Astrocyte (in vitro differentiated cells and primary cell): Measurements from ENCODE around the gene MYO3B. TPM values are rescaled to one million over a fixed set of nuclear protein-coding genes. Genes with fewer than 3 reads are reported as not detected.

Experiments
- DNase-seq: peaks from one replicate; pipeline ENCODE4 v3.0.0-alpha.2; 2010; ENCODE audit warnings: low read depth
- FAIRE-seq: peaks from 2 replicates; lab custom pipeline; 2011; peaks lifted over from hg19 to GRCh38; lab: Jason Lieb, UNC
- H2AFZ ChIP-seq: 2 replicates; pipeline ENCODE4 v1.6.0; 2012; ENCODE audit warnings: low read depth, low read length, inconsistent platforms
- H3K27ac ChIP-seq: 2 replicates; pipeline ENCODE4 v1.5.1; 2011; ENCODE audit warnings: low read depth, low read length, inconsistent platforms
- H3K27me3 ChIP-seq: 2 replicates; pipeline ENCODE4 v1.6.0; 2011; ENCODE audit warnings: low read length, inconsistent platforms; ENCODE audit not compliant: insufficient read depth
- H3K36me3 ChIP-seq: 2 replicates; pipeline ENCODE4 v1.5.1; 2011; ENCODE audit warnings: low read length, inconsistent platforms; ENCODE audit not compliant: insufficient read depth
- H3K4me1 ChIP-seq: 2 replicates; pipeline ENCODE4 v1.5.1; 2011; ENCODE audit warnings: low read length, inconsistent platforms; ENCODE audit not compliant: insufficient read depth
- H3K4me2 ChIP-seq: 2 replicates; pipeline ENCODE4 v1.6.0; 2012; ENCODE audit warnings: low read length, inconsistent platforms
- H3K4me3 ChIP-seq: 2 replicates; pipeline ENCODE4 v1.5.1; 2011; ENCODE audit warnings: low read depth, mild to moderate bottlenecking, low read length, inconsistent platforms; ENCODE audit not compliant: insufficient read depth
- H3K79me2 ChIP-seq: 2 replicates; pipeline ENCODE4 v1.6.0; 2012; ENCODE audit warnings: mild to moderate bottlenecking, low read length, inconsistent platforms; ENCODE audit not compliant: insufficient read depth
- H3K9ac ChIP-seq: 2 replicates; pipeline ENCODE4 v1.6.0; 2012; ENCODE audit warnings: mild to moderate bottlenecking, low read length, inconsistent platforms
- H3K9me3 ChIP-seq: 2 replicates; pipeline ENCODE4 v1.5.1; 2012; ENCODE audit warnings: low read depth, mild to moderate bottlenecking, low read length, inconsistent platforms; ENCODE audit not compliant: insufficient read depth
- H4K20me1 ChIP-seq: 2 replicates; pipeline ENCODE4 v1.6.0; 2012; ENCODE audit warnings: low read length, inconsistent platforms; ENCODE audit not compliant: insufficient read depth
- H3K27ac Mint-ChIP-seq: one replicate; pipeline ENCODE4 v1.8.0; 2021; ENCODE audit warnings: mild to moderate bottlenecking, mixed read lengths; ENCODE audit not compliant: unreplicated experiment
- H3K27me3 Mint-ChIP-seq: one replicate; pipeline ENCODE4 v1.8.0; 2021; ENCODE audit warnings: low read depth, mixed read lengths; ENCODE audit not compliant: unreplicated experiment
- H3K36me3 Mint-ChIP-seq: one replicate; pipeline ENCODE4 v1.8.0; 2021; ENCODE audit warnings: low read depth, mixed read lengths; ENCODE audit not compliant: unreplicated experiment
- H3K4me1 Mint-ChIP-seq: one replicate; pipeline ENCODE4 v1.8.0; 2021; ENCODE audit warnings: low read depth, mixed read lengths; ENCODE audit not compliant: unreplicated experiment
- H3K4me3 Mint-ChIP-seq: one replicate; pipeline ENCODE4 v1.8.0; 2021; ENCODE audit warnings: mild to moderate bottlenecking, moderate library complexity, mixed read lengths; ENCODE audit not compliant: unreplicated experiment
- H3K9me3 Mint-ChIP-seq: one replicate; pipeline ENCODE4 v1.8.0; 2021; ENCODE audit warnings: mild to moderate bottlenecking, mixed read lengths; ENCODE audit not compliant: unreplicated experiment
- CTCF ChIP-seq: IDR thresholded peaks from 2 replicates; pipeline ENCODE4 v1.5.1; 2011; ENCODE audit warnings: low read depth, mild to moderate bottlenecking, inconsistent platforms, low read length, moderate library complexity; ENCODE audit not compliant: insufficient read depth
- EZH2 ChIP-seq: IDR thresholded peaks from 2 replicates; pipeline ENCODE4 v1.6.1; 2012; ENCODE audit warnings: mild to moderate bottlenecking, low read length, inconsistent platforms; ENCODE audit not compliant: insufficient read depth
- total RNA-seq: library from RNA; stranded (reverse); gene quantifications from 2 replicates; pipeline ENCODE4 v1.2.1, GENCODE V29; 2021

The MYO3B gene
- total RNA-seq, 1 donor from 2014 or later = not detected

- Histone ChIP-seq H4K20me1 (no peaks in the 10 kb centered on the region), H3K36me3 (no peaks in the 10 kb centered on the region), H3K9me3 (no peaks in the 10 kb centered on the region), H3K27me3 (no peaks in the 10 kb centered on the region), H3K4me2 (no peak overlapping the region), H3K9ac (no peak overlapping the region), H2AFZ (no peak overlapping the region), H3K27ac (no peak overlapping the region), H3K79me2 (no peaks in the 10 kb centered on the region), H3K4me1 (no peaks in the 10 kb centered on the region), H3K4me3 (no peak overlapping the region)
- no peak for TF ChIP-seq CTCF
- no peak for TF ChIP-seq EZH2
- H3K4me3 Mint-ChIP-seq = no peak overlapping the region
- no peaks in the 10 kb centered on the region for H3K36me3 Mint-ChIP-seq
- peaks cover 2% of the 10 kb centered on the region for H3K9me3 Mint-ChIP-seq
- FAIRE-seq (no peak), DNase-seq (no peak)
- H3K4me1 Mint-ChIP-seq = no peaks in the 10 kb centered on the region
- H3K27me3 Mint-ChIP-seq = peaks cover 8% of the 10 kb centered on the region
- H3K27ac Mint-ChIP-seq = no peak overlapping the region
Measured at GRCh38 chr2:170485254-170486026, 307.5 kb downstream of the MYO3B start.

GRCh38 chr2:170486730-170487129, 308.8 kb downstream of the MYO3B start:
- no peak overlapping the region for H3K27ac ChIP-seq
- H3K27me3 Mint-ChIP-seq = peaks cover 3% of the 10 kb centered on the region
- no peaks in the 10 kb centered on the region for H3K4me1 ChIP-seq
- TF ChIP-seq CTCF = no peak
- TF ChIP-seq EZH2 = no peak
- H3K36me3 ChIP-seq = no peaks in the 10 kb centered on the region
- DNase-seq (no peak), FAIRE-seq (no peak)
- no peaks in the 10 kb centered on the region for H3K9me3 ChIP-seq
- H3K36me3 Mint-ChIP-seq = no peaks in the 10 kb centered on the region
- no peak overlapping the region for H3K9ac ChIP-seq
- H3K4me3 Mint-ChIP-seq = no peak overlapping the region
- peaks cover 2% of the 10 kb centered on the region for H3K9me3 Mint-ChIP-seq
- H3K4me1 Mint-ChIP-seq = no peaks in the 10 kb centered on the region
- H3K4me3 ChIP-seq = no peak overlapping the region
- H4K20me1 ChIP-seq = no peaks in the 10 kb centered on the region
- H2AFZ ChIP-seq = no peak overlapping the region
- no peak overlapping the region for H3K4me2 ChIP-seq
- no peak overlapping the region for H3K27ac Mint-ChIP-seq
- H3K27me3 ChIP-seq = no peaks in the 10 kb centered on the region
- H3K79me2 ChIP-seq = no peaks in the 10 kb centered on the region

- Histone ChIP-seq H3K27me3 (no peaks in the 10 kb centered on the region), H3K9ac (no peak overlapping the region), H3K36me3 (no peaks in the 10 kb centered on the region), H3K4me3 (no peak overlapping the region), H4K20me1 (no peaks in the 10 kb centered on the region), H3K79me2 (no peaks in the 10 kb centered on the region), H3K4me1 (no peaks in the 10 kb centered on the region), H2AFZ (no peak overlapping the region), H3K4me2 (no peak overlapping the region), H3K9me3 (no peaks in the 10 kb centered on the region), H3K27ac (no peak overlapping the region)
- Mint-ChIP-seq H3K27me3 (no peaks in the 10 kb centered on the region), H3K4me1 (peaks cover 6% of the 10 kb centered on the region), H3K36me3 (no peaks in the 10 kb centered on the region), H3K9me3 (no peaks in the 10 kb centered on the region), H3K4me3 (no peak overlapping the region), H3K27ac (no peak overlapping the region)
- FAIRE-seq (no peak), DNase-seq (no peak)
- TF ChIP-seq EZH2 = no peak
- no peak for TF ChIP-seq CTCF
Measured at GRCh38 chr2:170488807-170489206, 310.9 kb downstream of the MYO3B start.
